ENCODE data around the gene ST6GALNAC2.
A peak's percentile ranks its signal among the peaks of the same experiment; 100 is the strongest.

Gene ST6GALNAC2

GRCh38 chr17:76556765-76557367, 28.8 kb downstream of the ST6GALNAC2 start:
- DNase-seq (ENCODE audit: low spot score), result no peak

- DNase-seq (ENCODE audit: low spot score), result no peak
Measured at GRCh38 chr17:76554131-76554530, 31.5 kb downstream of the ST6GALNAC2 start.

GRCh38 chr17:76553178-76553908, 32.3 kb downstream of the ST6GALNAC2 start:
- DNase-seq (ENCODE audit: low spot score), result no peak

- DNase-seq (ENCODE audit: low spot score), result no peak
Measured at GRCh38 chr17:76551685-76552084, 34.0 kb downstream of the ST6GALNAC2 start.

GRCh38 chr17:76550712-76551615, 34.7 kb downstream of the ST6GALNAC2 start:
- no peak for DNase-seq (ENCODE audit: low spot score)

GRCh38 chr17:76549539-76549938, 36.1 kb downstream of the ST6GALNAC2 start:
- no peak for DNase-seq (ENCODE audit: low spot score)

- DNase-seq (ENCODE audit: low spot score), result no peak
Measured at GRCh38 chr17:76549215-76549518, 36.5 kb downstream of the ST6GALNAC2 start.

GRCh38 chr17:76548378-76549214, 37.1 kb downstream of the ST6GALNAC2 start:
- DNase-seq (ENCODE audit: low spot score), result peak; percentile 45

- DNase-seq (ENCODE audit: low spot score), result no peak
Measured at GRCh38 chr17:76547642-76548202, 37.9 kb downstream of the ST6GALNAC2 start.

GRCh38 chr17:76547183-76547641, 38.4 kb downstream of the ST6GALNAC2 start:
- DNase-seq (ENCODE audit: low spot score), result peak; percentile 75

GRCh38 chr17:76546556-76547182, 39.0 kb downstream of the ST6GALNAC2 start:
- no peak for DNase-seq (ENCODE audit: low spot score)

GRCh38 chr17:76545918-76546555, 39.6 kb downstream of the ST6GALNAC2 start:
- DNase-seq (ENCODE audit: low spot score), result no peak

GRCh38 chr17:76544546-76545365, 40.9 kb downstream of the ST6GALNAC2 start:
- no peak for DNase-seq (ENCODE audit: low spot score)

- peak; percentile 57 for DNase-seq (ENCODE audit: low spot score)
Measured at GRCh38 chr17:76543826-76544545, 41.7 kb downstream of the ST6GALNAC2 start.

- peak; percentile 53 for DNase-seq (ENCODE audit: low spot score)
Measured at GRCh38 chr17:76543482-76543825, 42.2 kb downstream of the ST6GALNAC2 start.

- DNase-seq (ENCODE audit: low spot score), result no peak
Measured at GRCh38 chr17:76542984-76543383, 42.7 kb downstream of the ST6GALNAC2 start.

- no peak for DNase-seq (ENCODE audit: low spot score)
Measured at GRCh38 chr17:76542566-76542971, 43.1 kb downstream of the ST6GALNAC2 start.

- DNase-seq (ENCODE audit: low spot score), result no peak
Measured at GRCh38 chr17:76541739-76542454, 43.8 kb downstream of the ST6GALNAC2 start.

Measured in ecto neural progenitor cell (in vitro differentiated cells).